Pons (tissue), 1 donor: ENCODE data around the gene B3GAT3.
"Not testable (repeated sequence)": the region's sequence is repeated elsewhere in the genome, so short reads cannot be mapped to it uniquely, and the experiment has no call there.

Source experiments
- DNase-seq: peaks from one replicate; pipeline ENCODE4 v3.0.0-alpha.2; 2016; ENCODE audit warnings: low spot score

The B3GAT3 gene

GRCh38 chr11:62577046-62577714 is 44.6 kb downstream of the B3GAT3 start:
- no peak for DNase-seq

- DNase-seq, result no peak
These were observed 45.9 kb downstream of the B3GAT3 start for GRCh38 chr11:62575837-62576236.

GRCh38 chr11:62575156-62575555 is 46.6 kb downstream of the B3GAT3 start:
- DNase-seq, result no peak

- DNase-seq, result peak; percentile 38
These were observed 47.3 kb downstream of the B3GAT3 start for GRCh38 chr11:62574363-62575071.

- peak; percentile 100 for DNase-seq
These were observed 48.0 kb downstream of the B3GAT3 start, which contains the start of gene EEF1G for GRCh38 chr11:62573592-62574362. Gene EEF1G, minus strand, starts transcription at chr11:62573891. Its CDS starts 49 bp downstream, at chr11:62573842.

- DNase-seq, result peak; percentile 26
These were observed 48.7 kb downstream of the B3GAT3 start for GRCh38 chr11:62573006-62573591.

GRCh38 chr11:62572431-62572830 is 49.4 kb downstream of the B3GAT3 start:
- no peak for DNase-seq

GRCh38 chr11:62571493-62571892 is 50.3 kb downstream of the B3GAT3 start:
- DNase-seq, result not testable (repeated sequence)

GRCh38 chr11:62570903-62571302 is 50.9 kb downstream of the B3GAT3 start:
- DNase-seq, result not testable (repeated sequence)

- DNase-seq, result no peak
These were observed 52.2 kb downstream of the B3GAT3 start for GRCh38 chr11:62569611-62570010.

GRCh38 chr11:62567018-62567633 is 54.7 kb downstream of the B3GAT3 start:
- DNase-seq, result no peak

GRCh38 chr11:62566247-62566646 is 55.5 kb downstream of the B3GAT3 start:
- no peak for DNase-seq
